Activated naive CD4-positive, alpha-beta T cell treated with anti-CD3 and anti-CD28 coated beads for 36 hours (primary cell): ENCODE results near the gene MED25. TPM values are rescaled to one million over a fixed set of nuclear protein-coding genes. Genes with fewer than 3 reads are reported as not detected.

Experiments used
- CTCF ChIA-PET: fragments of 350-600 bp; sonication (Branson Sonifier 250); formaldehyde crosslinking; loops from one replicate; lab custom pipeline; 2021; ENCODE audit warnings: antibody characterized with exemption; lab: Charles Lee
- DNase-seq: peaks from one replicate; pipeline ENCODE4 v3.0.0-alpha.2; 2020
- H3K27ac Mint-ChIP-seq: one replicate; pipeline ENCODE4 v1.8.0; 2021; ENCODE audit warnings: mild to moderate bottlenecking, mixed read lengths
- H3K27me3 Mint-ChIP-seq: one replicate; pipeline ENCODE4 v1.8.0; 2021; ENCODE audit warnings: low read depth, mixed read lengths
- H3K36me3 Mint-ChIP-seq: one replicate; pipeline ENCODE4 v1.8.0; 2021; ENCODE audit warnings: low read depth, mixed read lengths
- H3K4me1 Mint-ChIP-seq: one replicate; pipeline ENCODE4 v1.8.0; 2021; ENCODE audit warnings: low read depth, mixed read lengths
- H3K4me3 Mint-ChIP-seq: one replicate; pipeline ENCODE4 v1.8.0; 2021; ENCODE audit warnings: mild to moderate bottlenecking, moderate library complexity, mixed read lengths
- H3K9me3 Mint-ChIP-seq: one replicate; pipeline ENCODE4 v1.8.0; 2021; ENCODE audit warnings: mixed read lengths
- intact Hi-C: fragments of 100-400 bp; cut with micrococcal nuclease; formaldehyde crosslinking; loops from one replicate; pipeline ENCODE4 v1.15.1; 2023
- total RNA-seq, 2 experiments: library from RNA; stranded (reverse); gene quantifications; one replicate each; pipeline ENCODE4 v1.2.3, GENCODE V29; 2021

Gene MED25
- total RNA-seq, 2 experiments from 2014 or later = 32.4 to 39.2 TPM

DNA sequence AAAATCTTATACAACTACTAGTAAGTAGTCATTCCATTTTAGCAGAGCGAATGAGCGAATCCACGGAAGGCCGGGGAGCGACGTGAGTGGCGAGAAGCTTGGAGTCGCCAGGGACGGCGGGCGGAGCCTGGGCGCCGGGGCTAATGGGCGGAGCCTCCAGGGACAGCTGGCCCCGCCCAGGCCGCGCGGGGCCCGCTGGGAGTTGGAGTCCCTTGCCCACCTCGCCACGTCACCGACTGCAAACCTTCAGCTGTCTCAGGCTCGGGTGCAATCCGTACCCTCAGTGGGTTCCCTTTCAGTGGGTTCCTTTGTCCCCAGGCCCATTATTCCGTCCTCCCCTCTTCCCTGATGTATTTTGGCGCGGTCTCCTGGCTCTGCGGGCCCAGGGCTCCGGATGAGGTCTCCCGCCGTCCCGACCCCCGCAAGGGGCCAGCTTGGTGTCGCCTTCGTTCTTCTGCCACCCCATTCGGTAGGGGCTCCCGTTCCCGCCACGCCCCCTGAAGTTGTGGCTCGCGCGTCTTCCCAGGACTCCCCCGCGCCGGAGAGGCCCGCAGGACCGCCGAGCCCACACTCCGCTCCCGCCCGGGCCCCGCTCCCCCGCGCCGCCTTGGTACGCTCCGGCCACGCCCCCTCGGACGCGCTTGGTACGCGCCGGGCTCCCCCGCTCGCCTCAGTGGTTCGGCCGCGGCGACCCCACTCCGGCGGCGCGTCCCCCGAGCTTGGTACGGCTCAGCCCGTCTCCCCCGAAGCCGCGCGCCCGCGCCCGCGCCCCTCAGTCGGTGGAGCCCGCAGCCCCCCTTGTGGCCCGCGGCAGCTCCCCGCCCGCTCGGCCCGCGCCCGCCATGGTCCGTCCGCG lies 32.6 kb downstream of the MED25 start, which contains the start of gene PTOV1:
Gene PTOV1 (plus strand): TSS at position 673 of the 856 bp plus-strand sequence.
- intact Hi-C loops = loop anchor here (1.0 to 5.0 kb wide), 6 partner anchors 19 to 258 kb away; partner anchors contain the start of genes AKT1S1, FUZ, PRR12 and TBC1D17
- Mint-ChIP-seq H3K27me3 (no peaks in the 10 kb centered on the region), H3K9me3 (peaks cover 12% of the 10 kb centered on the region), H3K36me3 (no peaks in the 10 kb centered on the region), H3K27ac (peak within 1 kb of the TSS; percentile 95), H3K4me3 (peak within 1 kb of the TSS; percentile 87), H3K4me1 (peaks cover 42% of the 10 kb centered on the region)
- CTCF ChIA-PET = interaction anchor here (0.6 to 1.5 kb wide), 4 partner anchors 17 to 819 kb away, joined by 3 to 6 read pairs (median 3); partner anchors contain the start of gene PNKP
- DNase-seq = peak; percentile 91

DNA sequence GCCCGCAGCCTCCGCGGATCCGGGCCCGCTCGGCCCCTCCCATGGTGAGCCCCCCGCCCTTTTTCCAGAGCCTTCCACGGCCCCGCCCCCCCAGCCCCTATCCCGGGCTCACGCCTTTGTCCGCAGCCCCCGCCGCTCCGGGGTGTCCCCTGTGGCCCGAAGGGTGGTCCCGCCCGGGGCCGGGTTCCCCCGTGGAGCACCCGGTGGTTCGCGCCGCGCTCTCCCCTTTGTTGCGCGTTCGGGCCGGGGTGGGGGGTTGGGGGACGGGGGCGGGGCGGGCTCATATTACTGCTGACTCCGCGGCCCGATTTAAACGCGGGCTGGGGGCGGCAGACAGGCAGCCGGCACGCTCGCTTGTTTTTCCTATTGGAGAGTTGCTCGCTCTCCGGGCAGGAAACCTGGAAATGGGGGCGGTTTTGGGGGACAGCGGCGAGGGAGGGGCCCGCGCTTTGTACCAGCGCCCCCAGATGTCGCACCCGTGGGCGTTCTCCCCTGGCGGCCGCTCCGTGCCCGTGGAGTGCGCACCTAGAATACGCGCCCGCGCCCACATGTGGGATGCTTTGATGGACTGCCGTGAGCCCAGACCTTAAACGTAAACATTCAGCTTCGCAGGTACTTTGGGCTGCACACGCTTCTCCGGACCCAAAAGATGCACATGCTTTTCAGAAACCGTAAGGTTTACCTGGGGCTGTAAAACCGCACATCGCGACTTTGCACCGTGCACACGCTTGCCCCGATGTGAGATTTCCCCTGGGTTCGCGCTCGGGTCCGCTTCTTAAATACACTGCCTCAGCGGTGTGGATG lies 33.6 kb downstream of the MED25 start:
- Mint-ChIP-seq H3K36me3 (no peaks in the 10 kb centered on the region), H3K9me3 (peaks cover 12% of the 10 kb centered on the region), H3K4me1 (peaks cover 42% of the 10 kb centered on the region), H3K4me3 (peak overlapping the region; percentile 71), H3K27me3 (no peaks in the 10 kb centered on the region), H3K27ac (peak overlapping the region; percentile 32)
- intact Hi-C loops = loop anchor here (2.0 to 5.0 kb wide), 2 partner anchors 39 to 259 kb away; partner anchors contain the start of genes FUZ and PRR12
- DNase-seq = peak; percentile 35
- CTCF ChIA-PET = no interaction called here

- H3K9me3 Mint-ChIP-seq = peaks cover 12% of the 10 kb centered on the region
- CTCF ChIA-PET = no interaction called here
- no peak for DNase-seq
- H3K4me3 Mint-ChIP-seq = peak overlapping the region; percentile 71
- H3K27me3 Mint-ChIP-seq = no peaks in the 10 kb centered on the region
- H3K4me1 Mint-ChIP-seq = peaks cover 42% of the 10 kb centered on the region
- intact Hi-C loops = loop anchor here (5.0 kb wide), 1 partner anchor 260 kb away; the partner anchor contains the start of gene PRR12
- H3K36me3 Mint-ChIP-seq = no peaks in the 10 kb centered on the region
- H3K27ac Mint-ChIP-seq = no peak overlapping the region
These were observed 34.6 kb downstream of the MED25 start for GRCh38 chr19:49852631-49853126.

DNA sequence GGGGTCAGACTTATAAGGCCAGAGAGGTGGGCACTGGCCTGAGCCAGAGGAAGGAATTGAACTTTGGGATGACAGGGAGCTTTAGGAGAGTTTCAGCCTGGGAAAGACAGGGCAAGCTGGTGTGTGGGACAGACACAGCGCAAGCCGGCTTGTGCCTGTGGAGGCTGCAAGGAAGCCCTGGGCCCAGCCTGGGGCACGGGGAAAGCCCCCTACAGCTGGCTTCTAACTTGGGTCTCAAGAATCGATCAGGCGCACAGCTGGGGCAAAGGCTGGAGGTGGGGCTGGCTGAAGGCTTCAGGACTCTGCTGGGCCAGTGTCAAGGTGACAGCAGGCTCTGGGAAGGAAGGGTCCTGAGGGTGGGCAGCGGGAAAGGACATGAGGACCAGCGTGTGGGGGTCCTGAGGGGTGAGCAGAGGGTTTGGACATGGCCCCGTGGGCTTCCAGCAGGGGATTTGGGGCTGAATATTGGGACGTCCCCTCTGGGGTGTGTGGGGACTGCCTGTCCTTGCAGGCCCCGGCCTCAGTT lies 35.8 kb downstream of the MED25 start:
- intact Hi-C loops = loop anchor here (5.0 kb wide), 1 partner anchor 262 kb away; the partner anchor contains the start of gene PRR12
- Mint-ChIP-seq H3K27ac (no peak overlapping the region), H3K4me3 (no peak overlapping the region), H3K36me3 (peaks cover 4% of the 10 kb centered on the region), H3K9me3 (peaks cover 10% of the 10 kb centered on the region), H3K27me3 (no peaks in the 10 kb centered on the region), H3K4me1 (peaks cover 31% of the 10 kb centered on the region)
- DNase-seq = no peak
- CTCF ChIA-PET = no interaction called here

- intact Hi-C loops = loop anchor here (5.0 kb wide), 1 partner anchor 262 kb away; the partner anchor contains the start of gene PRR12
- no peaks in the 10 kb centered on the region for H3K27me3 Mint-ChIP-seq
- H3K4me3 Mint-ChIP-seq = no peak overlapping the region
- H3K36me3 Mint-ChIP-seq = peaks cover 5% of the 10 kb centered on the region
- peaks cover 27% of the 10 kb centered on the region for H3K4me1 Mint-ChIP-seq
- no peak overlapping the region for H3K27ac Mint-ChIP-seq
- DNase-seq = no peak
- CTCF ChIA-PET = interaction anchor here (0.5 kb wide), 1 partner anchor 349 kb away, joined by 4 read pairs; no protein-coding TSS in a partner anchor
- peaks cover 5% of the 10 kb centered on the region for H3K9me3 Mint-ChIP-seq
These were observed 36.5 kb downstream of the MED25 start for GRCh38 chr19:49854378-49855263.

DNA sequence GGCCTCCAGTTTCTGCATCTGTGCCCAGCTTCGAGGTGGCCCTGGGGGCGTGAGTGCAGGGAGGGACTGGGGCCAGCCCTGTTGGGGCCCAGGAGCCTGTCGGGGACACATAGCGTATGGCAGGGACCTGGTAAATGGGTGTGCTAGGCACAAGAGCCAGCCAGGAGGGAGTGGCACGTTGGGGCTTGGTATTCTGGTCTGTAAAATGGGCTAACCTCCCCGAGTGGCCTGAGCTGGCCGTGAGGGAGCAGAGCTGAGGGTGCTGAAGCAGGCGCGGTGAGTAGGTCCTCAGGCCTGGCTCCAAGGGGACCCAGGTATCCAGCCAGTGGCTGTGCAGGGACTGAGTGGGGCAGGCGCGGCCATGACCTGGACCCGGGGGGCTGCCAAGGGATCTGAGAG lies 37.2 kb downstream of the MED25 start:
- Mint-ChIP-seq H3K9me3 (no peaks in the 10 kb centered on the region), H3K36me3 (peaks cover 5% of the 10 kb centered on the region), H3K27ac (no peak overlapping the region), H3K27me3 (no peaks in the 10 kb centered on the region), H3K4me1 (peaks cover 21% of the 10 kb centered on the region), H3K4me3 (no peak overlapping the region)
- intact Hi-C loops = no loop called here
- DNase-seq = no peak
- CTCF ChIA-PET = interaction anchor here (0.5 kb wide), 1 partner anchor 350 kb away, joined by 4 read pairs; no protein-coding TSS in a partner anchor

GRCh38 chr19:49855676-49856573 lies 37.8 kb downstream of the MED25 start:
- Mint-ChIP-seq H3K9me3 (no peaks in the 10 kb centered on the region), H3K36me3 (peaks cover 5% of the 10 kb centered on the region), H3K27ac (no peak overlapping the region), H3K4me1 (peaks cover 19% of the 10 kb centered on the region), H3K27me3 (no peaks in the 10 kb centered on the region), H3K4me3 (no peak overlapping the region)
- intact Hi-C loops = no loop called here
- CTCF ChIA-PET = no interaction called here
- no peak for DNase-seq

- Mint-ChIP-seq H3K27me3 (no peaks in the 10 kb centered on the region), H3K27ac (no peak overlapping the region), H3K9me3 (no peaks in the 10 kb centered on the region), H3K4me1 (peaks cover 19% of the 10 kb centered on the region), H3K4me3 (no peak overlapping the region), H3K36me3 (peaks cover 7% of the 10 kb centered on the region)
- CTCF ChIA-PET = no interaction called here
- intact Hi-C loops = no loop called here
- no peak for DNase-seq
These were observed 38.5 kb downstream of the MED25 start for GRCh38 chr19:49856574-49857021.

- Mint-ChIP-seq H3K36me3 (peaks cover 8% of the 10 kb centered on the region), H3K4me1 (peaks cover 14% of the 10 kb centered on the region), H3K9me3 (no peaks in the 10 kb centered on the region), H3K27me3 (no peaks in the 10 kb centered on the region), H3K27ac (no peak overlapping the region), H3K4me3 (no peak overlapping the region)
- intact Hi-C loops = no loop called here
- CTCF ChIA-PET = no interaction called here
- no peak for DNase-seq
These were observed 39.2 kb downstream of the MED25 start for GRCh38 chr19:49857061-49857837.

DNA sequence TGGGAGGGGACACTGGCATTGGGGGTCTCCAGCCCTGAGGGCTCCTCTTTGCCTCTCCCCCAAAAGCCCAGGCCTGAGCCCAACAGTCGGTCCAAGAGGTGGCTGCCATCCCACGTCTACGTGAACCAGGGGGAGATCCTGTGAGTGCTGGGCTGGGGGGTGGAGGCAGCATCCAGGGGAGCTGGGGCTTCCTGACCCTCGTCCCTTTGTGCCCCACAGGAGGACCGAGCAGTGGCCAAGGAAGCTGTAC lies 39.7 kb downstream of the MED25 start:
- intact Hi-C loops = no loop called here
- H3K27me3 Mint-ChIP-seq = no peaks in the 10 kb centered on the region
- CTCF ChIA-PET = interaction anchor here (1.2 kb wide), 1 partner anchor 12 kb away, joined by 3 read pairs; no protein-coding TSS in a partner anchor
- H3K4me3 Mint-ChIP-seq = no peak overlapping the region
- H3K27ac Mint-ChIP-seq = no peak overlapping the region
- no peaks in the 10 kb centered on the region for H3K9me3 Mint-ChIP-seq
- peaks cover 8% of the 10 kb centered on the region for H3K36me3 Mint-ChIP-seq
- DNase-seq = no peak
- peaks cover 9% of the 10 kb centered on the region for H3K4me1 Mint-ChIP-seq
